Middle frontal gyrus (tissue), 1 donor: Measurements from ENCODE around the gene TRPC5OS.

ENCODE experiments used
- DNase-seq: peaks from one replicate; pipeline ENCODE4 v3.0.0-alpha.2; 2015; ENCODE audit warnings: low spot score; ENCODE audit errors: extremely low spot score

Gene TRPC5OS

DNA sequence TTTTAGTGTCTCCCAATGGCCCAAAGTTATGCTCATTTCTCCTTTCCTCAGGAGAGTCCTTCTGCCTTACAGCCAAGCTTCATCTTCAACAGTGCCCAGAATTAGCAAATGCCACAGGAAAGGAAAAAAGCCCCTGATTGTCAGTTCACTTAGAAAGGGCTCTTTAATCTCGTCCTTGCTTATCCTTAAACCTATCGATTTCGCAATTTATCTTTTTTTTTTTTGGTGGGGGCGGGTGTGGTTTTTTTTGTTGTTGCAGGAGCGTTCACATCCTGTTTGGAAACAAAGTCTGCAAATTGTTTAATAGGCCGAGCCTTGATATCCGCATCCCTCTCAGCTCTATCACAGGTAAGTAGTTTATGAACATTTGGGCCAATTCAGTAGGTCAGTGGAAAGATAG, 20.2 kb downstream of the TRPC5OS start:
- no peak for DNase-seq

DNA sequence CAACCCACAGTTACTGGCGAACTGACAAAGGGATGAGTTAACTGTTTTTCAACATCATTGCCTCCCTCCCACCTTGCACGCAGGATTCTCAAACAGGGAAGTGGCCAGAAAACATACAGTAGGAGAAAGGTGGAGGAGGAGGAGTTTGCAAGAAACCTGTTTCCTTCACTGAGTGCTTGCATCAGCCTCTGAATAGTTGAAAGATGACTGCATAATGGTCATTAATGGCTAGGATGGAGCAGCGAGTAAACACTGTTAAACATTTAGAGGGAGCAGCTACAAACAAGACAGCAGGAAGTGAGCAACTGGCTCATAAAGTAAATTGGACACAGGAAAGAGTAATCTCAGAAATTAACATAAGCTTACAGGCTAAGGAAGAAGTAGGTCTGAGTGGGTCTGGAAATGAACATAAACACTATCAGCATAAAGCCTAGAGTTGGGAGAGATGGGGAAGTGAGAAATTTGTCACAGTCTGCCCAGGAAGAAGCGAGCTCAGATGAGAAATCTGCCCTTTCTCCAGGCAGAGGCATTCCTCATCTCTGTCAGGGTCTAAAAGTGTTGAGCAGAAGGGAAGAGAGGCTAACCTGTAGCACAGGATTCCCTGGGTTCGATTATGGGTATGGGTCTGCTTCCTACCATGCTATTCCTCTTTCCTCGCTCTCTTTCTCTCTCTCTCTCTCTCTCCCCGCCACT, 38.6 kb downstream of the TRPC5OS start:
- DNase-seq, result no peak

GRCh38 chrX:111917591-111917990, 41.6 kb downstream of the TRPC5OS start:
- DNase-seq, result no peak

DNA sequence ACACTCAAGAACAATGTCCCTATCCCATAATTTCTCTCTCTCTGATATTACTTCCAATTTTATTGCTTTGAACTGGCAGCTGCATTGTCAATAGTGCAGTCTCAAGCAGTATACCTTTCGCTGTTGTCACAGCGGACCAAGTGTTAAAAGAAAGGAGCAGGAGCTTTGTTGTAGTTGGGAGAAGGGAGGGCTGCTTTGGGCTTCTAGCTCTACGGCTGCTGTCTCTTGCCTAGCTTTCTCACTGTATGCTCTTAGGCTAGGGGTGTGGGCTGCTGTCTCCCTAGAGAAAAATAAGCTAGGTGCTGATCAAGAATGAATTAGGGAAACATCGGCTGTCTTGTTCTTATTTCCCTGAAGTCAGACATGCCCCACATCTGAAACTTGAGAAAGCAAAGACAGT, 52.5 kb downstream of the TRPC5OS start:
- DNase-seq, result no peak
